HG02870 (cell line): Measurements from ENCODE around the gene NTN3.
"Not testable (repeated sequence)": the region's sequence is repeated elsewhere in the genome, so short reads cannot be mapped to it uniquely, and the experiment has no call there.

Experiments used
- ATAC-seq: cut with Tn5 transposase; IDR thresholded peaks from one replicate; pipeline ENCODE4 v1.9.1; 2021; ENCODE audit warnings: mild to moderate bottlenecking, moderate library complexity; ENCODE audit not compliant: unreplicated experiment

The NTN3 gene

DNA sequence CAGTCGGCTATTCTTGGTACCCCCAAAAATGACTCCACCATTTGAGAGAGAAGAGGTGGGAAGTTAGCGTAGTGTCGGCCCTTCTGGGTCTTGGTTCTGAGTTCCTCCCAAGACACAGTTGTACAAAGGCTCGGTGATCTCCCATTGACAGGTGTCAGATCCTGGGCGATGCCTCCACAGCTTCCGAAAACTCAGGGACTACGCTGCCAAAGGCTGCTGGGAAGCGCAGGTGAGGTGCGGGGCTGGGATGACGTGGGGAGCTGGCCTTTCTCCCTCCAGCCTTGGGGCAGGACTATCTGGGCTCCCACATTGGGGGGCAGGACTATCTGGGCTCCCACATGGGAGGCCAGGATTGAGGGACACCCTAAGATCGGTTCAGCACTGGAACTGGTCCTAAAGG is 31.5 kb upstream of the NTN3 start:
- ATAC-seq, result no peak

DNA sequence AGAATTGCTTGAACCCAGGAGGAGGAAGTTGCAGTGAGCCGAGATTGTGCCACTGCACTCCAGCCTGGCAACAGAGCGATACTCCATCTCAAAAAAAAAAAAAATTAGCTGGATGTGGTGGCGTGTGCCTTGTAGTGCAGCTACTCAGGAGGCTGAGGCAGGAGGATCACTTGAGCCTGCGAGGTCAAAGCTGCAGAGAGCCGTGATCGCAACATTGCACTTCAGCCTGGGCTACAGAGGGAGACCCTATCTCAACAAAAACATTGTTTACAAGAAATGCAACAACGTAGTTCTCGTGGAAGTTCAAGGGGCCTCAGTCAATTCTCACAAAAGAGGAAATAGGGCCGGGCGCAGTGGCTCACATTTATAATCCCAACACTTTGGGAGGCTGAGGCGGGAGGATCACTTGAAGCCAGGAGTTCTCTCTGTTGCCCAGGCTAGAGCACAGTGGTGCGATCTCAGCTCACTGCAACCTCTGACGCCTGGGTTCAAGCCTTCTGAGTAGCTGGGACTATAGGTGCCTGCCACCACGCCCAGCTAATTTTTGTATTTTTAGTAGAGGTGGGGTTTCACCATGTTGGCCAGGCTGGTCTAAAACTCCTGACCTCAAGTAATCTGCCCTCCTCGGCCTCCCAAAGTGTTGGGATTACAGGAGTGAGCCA is 29.8 kb upstream of the NTN3 start:
- ATAC-seq, result not testable (repeated sequence)

DNA sequence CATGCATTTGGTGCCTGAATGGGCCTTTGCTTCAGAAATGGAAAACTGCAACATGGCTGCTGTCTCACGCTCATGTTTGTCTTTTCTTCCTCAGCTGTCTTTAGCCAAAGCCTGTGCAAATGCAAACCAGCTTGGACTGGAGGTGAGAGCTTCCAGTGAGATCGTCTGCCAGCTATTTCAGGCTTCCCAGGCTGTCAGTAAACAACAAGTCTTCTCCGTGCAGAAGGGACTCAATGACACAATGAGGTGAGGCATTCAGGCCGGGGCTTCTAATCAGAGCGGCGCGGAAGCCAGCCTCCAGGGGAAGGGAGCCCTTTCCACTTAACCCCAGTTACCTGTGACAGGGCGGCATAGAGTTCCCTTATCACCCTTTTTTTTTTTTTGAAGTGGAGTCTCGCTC is 27.5 kb upstream of the NTN3 start:
- ATAC-seq, result no peak

DNA sequence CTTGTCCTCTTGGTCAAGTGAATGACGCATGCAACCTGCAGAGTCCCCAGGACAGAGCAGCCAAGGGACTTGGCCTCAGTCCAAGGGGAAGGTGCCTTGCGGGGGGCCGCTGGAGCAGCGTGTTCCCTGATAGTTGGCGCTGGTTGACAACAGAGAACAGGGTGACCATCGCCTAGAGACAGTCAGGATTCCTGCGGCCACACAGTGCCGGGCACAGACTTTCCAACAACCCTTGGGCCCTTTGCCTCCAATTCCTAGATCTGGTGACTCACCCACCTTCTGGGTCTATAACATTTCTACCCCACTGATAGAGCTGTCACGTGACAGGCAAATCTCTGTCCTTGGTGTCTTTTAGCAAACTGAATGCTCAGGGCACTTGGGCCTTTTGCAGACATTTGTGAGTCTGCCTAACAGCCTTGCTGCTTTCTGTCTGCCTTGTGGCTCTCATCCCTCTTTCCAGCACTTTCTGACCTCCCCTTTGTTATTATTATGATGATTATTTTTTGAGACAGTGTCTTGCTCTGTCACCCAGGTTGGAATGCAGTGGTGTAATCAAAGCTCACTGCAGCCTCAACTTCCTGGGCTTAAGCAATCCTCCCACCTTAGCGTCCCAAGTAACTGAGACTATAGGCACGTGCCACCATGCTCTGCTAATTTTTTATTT is 23.0 kb upstream of the NTN3 start:
- ATAC-seq, result no peak

DNA sequence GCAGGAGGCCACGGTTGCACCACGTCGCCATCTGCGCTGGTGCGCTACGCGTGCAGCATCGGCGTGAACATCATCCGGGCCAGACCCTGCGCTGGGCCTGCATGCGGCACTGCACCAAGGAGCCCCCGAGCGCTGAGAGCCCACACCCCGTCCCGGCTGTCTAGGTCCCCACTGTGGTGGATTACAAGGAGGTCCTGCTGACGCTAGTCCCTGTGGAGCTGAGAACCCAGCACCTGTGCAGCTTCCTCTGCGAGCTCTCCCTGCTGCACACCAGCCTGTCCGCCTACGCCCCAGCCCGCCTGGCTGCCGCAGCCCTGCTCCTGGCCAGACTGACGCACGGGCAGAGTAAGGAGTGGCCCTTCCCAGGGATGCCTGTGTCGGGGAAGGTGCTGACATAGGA is 22.0 kb upstream of the NTN3 start:
- no peak for ATAC-seq

DNA sequence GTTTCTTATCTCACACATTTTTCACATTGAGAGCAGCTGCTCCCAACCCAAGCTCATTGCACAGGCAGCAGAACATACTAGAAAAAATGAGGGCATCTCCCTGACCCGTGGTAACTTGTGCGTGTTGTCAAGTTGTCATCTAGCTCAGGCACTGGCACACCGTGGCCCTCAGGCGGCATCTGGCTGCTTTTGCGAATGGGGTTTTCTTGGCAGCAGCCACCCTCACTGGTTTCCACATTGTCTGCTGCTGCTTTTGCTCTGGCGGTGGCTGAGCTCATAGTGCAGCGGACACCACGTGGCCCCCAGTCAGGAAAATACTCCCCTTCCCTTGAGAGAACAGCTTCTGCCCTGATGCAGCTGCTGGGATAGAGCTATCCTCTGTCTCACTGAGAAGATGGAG is 20.6 kb upstream of the NTN3 start:
- ATAC-seq, result no peak

DNA sequence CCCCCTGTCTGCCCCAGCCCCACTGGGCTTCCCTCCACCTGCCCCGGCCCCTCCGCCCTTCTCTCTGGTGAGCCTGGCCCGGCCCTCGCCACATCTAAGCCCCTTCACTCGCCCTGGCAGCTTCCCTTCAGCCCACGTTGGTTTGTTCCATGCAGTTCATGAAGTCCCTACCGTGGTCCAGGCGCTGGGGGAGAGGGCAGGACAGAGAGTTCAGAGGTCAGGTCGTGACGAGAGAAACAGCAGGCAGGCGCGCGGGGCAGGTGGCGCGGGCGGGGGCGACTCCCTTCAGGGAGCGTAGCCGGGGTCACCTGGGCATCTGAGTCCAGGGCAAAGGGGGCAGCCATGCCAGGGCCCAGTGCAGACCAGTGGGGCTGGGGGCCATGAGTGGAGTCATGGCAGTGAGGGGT is 20.1 kb upstream of the NTN3 start:
- no peak for ATAC-seq

DNA sequence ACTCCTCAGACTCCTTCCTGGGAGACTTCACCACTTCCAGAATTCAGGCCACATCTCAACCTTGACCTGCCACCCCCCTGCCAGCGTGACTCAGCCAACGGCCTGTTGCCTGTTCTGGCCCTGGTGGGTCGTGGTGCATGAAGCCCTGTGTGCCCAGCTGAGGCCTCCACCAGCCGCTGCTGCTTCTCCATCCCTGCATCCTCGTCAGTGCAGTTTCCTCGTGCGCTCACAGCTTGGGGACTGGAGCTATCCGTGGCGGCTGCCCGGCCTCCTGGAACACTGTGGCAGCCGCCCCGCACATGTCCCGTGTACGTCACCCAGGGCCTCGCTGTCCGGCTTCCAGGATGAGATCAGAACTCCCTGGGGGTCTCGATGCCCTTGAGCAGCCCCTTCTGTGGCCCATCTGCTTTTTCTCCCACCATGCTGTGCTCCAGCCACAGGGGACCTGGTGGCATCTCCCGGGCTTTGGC is 19.2 kb upstream of the NTN3 start:
- no peak for ATAC-seq

DNA sequence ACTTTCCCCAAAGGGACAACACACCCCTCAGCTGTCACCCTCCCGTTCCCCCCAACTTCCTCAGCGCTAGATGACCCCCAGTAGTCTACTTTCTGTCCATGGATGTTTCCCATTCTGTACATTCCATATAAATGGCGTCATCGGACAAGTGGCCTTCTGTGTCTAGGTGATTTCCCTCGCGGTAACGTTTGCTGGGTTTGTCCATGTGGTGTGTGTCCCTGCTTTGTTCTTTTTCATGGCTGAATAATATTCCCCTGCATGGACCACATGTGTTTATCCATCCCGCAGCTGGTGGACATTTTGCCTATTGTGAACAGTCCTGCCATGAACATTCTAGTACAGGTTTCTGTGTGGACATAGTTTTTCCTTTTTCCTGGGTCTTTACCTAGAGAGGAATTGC is 18.4 kb upstream of the NTN3 start:
- no peak for ATAC-seq

DNA sequence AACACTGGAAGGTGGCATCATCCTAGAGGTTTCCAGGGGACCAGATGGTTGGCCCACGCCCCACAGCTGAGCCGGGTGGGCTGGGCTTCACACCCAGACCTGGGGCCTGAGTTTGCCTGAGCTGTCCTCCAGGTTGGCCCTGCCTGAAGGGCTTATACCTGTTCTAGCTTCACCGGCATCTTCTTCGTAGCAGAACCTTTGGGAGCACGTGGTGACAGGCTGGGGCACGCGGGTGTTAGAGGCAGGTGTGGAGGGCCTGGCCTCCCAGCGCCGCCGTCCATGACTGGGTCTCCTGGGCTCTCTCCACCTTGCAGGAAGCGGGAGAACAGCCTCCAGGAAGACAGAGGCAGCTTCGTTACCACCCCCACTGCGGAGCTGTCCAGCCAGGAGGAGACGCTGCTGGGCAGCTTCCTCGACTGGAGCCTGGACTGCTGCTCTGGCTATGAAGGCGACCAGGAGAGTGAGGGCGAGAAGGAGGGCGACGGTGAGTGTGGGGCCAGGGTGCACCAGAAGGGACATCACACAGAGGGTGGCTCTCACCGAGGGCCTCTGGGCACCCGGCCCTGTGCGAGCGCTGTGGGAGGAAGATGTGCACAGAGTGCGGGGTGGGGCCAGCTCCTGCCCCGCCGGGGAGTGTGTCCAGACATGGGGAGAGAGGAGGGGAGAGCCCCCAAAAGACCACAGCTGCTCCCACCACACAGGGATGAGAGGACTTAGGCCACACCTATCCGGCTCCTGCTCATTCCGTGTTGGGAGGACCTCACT is 15.8 kb upstream of the NTN3 start:
- ATAC-seq, result no peak

DNA sequence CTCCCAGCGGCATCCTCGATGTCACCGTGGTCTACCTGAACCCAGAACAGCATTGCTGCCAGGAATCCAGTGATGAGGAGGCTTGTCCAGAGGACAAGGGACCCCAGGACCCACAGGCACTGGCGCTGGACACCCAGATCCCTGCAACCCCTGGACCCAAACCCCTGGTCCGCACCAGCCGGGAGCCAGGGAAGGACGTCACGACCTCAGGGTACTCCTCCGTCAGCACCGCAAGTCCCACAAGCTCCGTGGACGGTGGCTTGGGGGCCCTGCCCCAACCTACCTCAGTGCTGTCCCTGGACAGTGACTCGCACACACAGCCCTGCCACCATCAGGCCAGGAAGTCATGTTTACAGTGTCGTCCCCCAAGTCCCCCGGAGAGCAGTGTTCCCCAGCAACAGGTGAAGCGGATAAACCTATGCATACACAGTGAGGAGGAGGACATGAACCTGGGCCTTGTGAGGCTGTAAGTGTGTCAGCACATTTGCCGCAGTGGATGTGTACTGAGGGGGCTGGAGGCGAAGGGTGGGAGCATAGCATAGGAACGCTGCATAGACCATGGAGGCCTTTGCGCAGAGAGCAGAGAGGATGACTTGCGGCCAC is 14.4 kb upstream of the NTN3 start:
- ATAC-seq, result no peak

DNA sequence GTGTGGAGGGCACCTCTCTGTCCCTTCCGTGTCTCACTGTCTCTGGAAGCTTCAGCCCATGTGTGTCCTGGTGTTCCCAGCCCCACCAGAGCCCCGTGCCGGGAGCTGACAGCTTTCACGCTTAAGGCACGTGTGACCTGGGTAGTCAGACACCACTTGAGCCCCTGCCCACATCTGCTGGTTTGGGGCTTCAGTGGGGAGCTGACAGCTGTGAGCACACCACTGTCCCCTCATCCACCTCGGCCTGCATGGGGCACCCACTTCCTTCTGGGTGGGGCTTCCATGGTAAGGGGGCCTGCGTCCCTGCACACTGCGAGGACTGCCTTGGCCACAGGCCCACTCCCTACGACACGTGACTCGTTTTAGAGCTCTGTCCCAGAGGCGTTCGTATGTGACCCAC is 13.8 kb upstream of the NTN3 start:
- ATAC-seq, result no peak

DNA sequence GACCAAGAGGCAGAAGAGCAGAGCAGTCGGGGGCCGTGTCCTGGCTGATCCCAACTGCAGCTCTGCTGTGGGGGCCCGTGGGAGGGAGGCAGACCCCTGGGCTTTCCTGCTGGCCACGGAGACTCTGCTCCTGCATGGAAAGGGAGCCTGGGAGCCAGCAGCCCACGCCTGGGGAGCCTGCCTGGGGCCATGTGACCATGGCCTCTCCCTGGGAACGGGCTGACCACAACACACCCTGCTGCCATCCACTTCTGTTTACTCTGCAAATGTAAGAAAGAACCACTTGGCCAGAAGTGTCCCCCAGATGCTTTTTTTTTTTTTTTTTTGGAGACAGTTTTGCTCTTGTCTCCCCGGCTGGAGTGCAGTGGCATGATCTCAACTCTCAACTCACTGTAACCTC is 13.2 kb upstream of the NTN3 start:
- no peak for ATAC-seq

DNA sequence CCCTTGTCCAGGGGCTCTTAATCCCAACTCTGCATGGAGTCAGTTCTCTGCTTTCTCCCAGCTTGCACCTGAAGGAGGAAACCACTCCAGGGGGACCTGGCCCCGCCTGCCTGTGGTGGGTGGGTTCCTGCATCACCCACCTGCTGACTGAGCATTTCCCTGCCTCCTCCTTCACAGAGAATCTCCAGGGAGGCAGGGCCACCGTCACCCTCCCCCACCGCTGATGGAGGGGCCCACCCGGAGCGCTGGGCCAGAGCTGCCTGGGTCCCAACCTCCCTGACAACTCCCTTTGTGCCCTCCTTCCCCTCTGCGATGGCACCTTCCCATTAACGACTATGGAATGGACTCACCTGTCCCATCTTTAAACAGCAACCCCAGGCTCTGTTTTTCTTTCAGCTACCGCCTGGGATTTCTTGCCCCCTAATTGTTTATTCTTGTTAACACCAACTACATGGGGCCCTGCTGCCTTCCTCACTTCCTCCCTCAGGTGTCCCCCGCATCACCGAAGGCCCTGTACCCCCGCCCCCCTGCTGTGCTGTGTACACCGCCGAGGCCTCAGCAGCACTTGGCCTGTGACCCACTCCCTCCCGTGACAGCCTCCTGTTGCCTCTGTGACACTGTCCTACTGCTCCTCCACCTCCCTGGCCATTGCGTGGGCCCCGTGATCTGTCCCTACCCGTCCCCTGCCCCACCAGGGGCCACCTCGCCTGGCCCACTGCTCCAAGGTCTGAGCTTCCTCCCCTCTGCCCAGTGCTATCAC is 12.0 kb upstream of the NTN3 start:
- no peak for ATAC-seq

DNA sequence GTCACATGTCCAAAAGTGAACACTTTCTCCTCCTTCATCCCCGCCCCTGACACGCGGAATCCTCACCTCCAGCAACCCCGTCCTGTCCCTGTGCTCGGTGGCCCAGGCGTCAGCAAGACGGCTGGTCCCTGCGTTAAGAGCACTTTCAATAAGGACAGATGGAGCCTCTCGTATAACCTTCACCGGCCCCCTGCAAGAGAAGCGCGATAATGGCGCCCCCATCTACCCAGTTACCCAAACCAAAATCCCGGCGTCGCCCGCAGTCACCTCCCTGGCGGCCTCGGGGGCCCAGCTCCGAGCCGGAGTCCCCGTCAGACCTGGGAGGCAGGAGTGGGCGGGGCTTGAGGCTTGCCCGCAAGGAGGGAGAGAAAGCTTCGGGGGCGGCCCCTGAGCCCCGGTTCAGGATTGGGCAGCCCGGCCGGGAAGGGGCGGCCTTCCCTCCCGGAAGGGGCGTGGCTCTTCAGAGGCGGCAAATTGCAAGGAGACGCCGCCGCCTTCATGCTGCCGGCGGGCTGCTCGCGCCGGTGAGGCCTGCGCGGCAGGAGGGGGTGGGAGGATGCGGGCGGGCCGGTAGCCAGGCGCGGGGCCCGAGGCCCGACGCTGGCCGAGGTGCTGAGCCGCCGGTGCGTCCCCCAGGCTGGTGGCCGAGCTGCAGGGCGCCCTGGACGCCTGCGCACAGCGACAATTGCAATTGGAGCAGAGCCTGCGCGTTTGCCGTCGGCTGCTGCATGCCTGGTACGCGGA is 11.3 kb upstream of the NTN3 start, which contains the start of gene TEDC2:
TSS of gene TEDC2 (plus strand) at position 463 of the 744 bp plus-strand sequence. CDS start at position 499, 36 bp downstream.
- ATAC-seq, result peak; percentile 90

DNA sequence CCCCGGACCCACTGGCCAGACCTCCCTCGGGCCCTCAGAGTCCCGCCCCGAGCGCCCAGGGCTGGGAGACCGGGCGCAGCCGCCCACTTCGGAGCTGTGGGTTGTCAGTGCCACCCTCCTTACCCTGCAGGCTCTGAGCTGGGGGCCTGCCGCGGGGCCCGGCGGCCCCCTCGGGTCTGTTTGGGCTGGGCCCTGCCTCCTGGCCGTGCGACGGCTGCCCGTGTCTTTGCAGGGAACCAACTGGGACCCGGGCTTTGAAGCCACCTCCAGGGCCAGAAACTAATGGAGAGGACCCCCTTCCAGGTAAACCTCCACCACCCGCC is 10.7 kb upstream of the NTN3 start:
- ATAC-seq, result no peak

DNA sequence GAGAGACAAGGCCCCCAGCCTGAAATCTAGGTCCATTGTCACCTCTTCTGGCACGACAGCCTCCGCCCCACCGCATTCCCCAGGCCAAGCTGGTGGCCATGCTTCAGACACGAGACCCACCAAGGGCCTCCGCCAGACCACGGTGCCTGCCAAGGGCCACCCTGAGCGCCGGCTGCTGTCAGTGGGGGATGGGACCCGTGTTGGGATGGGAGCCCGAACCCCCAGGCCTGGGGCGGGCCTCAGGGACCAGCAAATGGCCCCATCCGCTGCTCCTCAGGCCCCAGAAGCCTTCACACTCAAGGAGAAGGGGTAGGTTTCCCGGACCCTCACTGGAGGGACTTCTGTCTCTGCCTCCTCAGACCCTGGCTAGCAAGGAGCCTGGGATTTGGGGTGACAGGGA is 10.2 kb upstream of the NTN3 start:
- ATAC-seq, result no peak

DNA sequence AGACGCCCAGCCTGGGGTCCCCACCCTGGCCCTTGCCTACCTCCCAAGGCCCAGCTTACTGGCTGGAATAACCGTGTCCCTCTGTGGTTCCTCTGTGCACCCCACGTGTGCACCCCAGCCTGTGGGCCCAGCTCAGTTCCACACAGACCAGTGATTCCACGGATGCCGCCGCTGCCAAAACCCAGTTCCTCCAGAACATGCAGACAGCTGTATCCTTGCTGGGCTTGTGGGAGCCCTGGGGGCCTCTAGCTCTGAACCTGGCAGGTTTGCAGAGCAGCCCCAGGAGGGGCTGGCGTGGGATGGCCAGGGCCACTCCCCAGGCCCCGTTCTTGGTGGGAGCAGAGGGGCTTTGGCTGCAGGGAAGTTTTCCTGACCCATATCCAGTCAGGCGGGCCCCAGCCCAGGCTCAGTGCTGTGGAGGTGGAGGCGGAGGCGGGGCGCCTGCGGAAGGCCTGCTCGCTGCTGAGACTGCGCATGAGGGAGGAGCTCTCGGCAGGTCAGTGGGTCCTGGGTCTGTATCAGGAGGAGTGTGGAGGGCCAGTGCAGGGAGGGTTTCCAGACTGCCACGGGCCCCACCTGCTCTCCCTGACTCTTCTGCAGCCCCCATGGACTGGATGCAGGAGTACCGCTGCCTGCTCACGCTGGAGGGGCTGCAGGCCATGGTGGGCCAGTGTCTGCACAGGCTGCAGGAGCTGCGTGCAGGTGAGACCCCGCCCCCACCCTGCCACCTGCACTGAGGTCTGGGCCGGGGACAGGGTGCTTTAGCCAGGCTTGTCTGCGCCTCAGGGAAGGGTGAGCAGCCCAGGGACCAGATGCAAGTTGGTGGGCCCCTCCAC is 8.8 kb upstream of the NTN3 start:
- ATAC-seq, result no peak

DNA sequence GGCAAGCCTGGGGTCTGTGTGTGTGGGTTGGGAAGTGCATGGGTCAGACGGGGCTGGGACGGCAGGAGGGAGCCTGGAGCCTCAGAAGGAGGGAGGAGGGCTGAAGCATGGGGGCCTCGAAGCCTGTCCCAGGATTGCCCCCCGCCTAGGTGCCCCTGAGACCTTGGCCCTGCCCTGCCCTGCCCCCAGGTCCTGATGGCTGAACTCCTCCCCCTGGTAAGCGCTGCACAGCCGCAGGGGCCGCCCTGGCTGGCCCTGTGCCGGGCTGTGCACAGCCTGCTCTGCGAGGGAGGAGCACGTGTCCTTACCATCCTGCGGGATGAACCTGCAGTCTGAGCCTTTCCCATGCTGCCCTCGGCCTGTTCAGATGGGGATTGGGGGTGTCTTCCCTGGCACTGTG is 6.8 kb upstream of the NTN3 start:
- no peak for ATAC-seq
